ENCODE data around the gene SPOUT1.

SPOUT1 gene

DNA sequence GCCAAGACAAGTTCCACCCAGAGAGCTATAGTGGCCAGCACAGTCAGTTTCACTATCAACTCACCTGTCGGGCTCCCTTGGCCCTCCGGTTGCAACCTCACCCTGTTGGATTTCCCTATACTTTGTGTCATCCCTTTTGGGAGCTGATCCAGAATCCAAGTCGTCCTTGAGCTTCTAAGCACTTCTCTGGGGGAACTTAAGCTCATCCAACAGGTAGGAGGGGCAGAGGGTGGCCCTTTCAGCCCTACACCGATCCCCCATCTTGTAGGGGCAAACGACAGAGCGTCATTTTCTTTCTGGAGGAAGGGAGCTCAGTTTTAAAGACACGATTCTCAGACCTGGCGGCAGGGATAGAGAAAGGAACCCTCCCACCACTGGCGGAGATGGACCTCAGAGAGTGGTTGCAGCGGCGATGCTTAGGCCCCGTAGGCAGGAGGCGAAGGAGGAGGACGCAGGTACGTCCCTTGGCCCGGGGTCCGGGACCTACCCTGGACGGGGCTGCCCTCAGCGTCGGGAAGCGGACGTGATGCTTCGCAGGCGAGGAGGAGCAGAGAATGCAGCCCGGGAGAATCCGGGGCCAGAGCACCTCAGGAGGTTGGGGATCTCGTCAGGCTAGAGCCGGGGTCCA, 58.4 kb downstream of the SPOUT1 start:
- no peak for DNase-seq

DNA sequence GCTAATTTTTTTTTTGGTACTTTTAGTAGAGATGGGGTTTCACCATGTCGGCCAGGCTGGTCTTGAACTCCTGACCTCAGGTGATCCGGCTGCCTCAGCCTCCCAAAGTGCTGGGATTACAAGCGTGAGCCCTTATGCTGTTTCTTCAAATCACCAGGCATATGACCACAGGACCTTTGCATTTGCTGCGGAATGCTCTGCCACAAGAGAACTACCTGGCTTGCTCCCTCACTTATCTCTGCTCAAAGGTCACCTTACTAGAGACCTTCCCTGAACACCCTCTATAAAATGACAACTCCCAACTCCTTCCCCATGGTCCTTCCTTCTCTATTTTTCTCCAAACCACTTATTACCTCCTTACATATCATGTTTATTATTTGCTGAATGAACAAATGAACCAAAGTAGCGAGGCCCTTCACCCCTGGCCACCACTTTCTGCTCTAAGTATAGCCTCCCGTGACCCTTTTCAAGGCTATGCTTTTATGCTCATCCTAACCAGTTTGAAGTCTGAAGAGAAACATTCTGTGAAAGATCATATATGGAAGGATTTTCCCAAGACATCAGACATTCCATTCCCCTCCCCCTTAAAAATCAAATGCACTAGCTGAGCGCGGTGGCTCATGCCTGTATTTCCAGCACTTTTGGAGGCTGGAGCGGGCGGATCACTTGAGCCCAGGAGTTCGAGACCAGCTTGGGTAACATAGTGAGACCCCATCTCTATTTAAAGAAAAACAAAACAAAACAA, 59.1 kb downstream of the SPOUT1 start:
- DNase-seq, result no peak
